Skeletal muscle tissue (tissue), 4 donors: ENCODE measurements around the gene BAHD1. TPM values are rescaled to one million over a fixed set of nuclear protein-coding genes. Genes with fewer than 3 reads are reported as not detected.

Experiments
- H3K27ac ChIP-seq: one replicate; pipeline ENCODE4 v1.7.0; 2013; ENCODE audit warnings: mild to moderate bottlenecking, low read depth, low read length, inconsistent platforms
- H3K27me3 ChIP-seq, 3 donors: one replicate each; pipeline ENCODE4 v1.7.0; 2013; ENCODE audit warnings: low read length in 3 of 3; ENCODE audit not compliant: control insufficient read depth in 3 of 3, insufficient read depth in 3 of 3
- H3K36me3 ChIP-seq, 3 donors: one replicate each; pipeline ENCODE4 v1.7.0; 2013; ENCODE audit warnings: low read length in 3 of 3; ENCODE audit not compliant: control insufficient read depth in 3 of 3, insufficient read depth in 3 of 3
- H3K4me1 ChIP-seq, 3 donors: one replicate each; pipeline ENCODE4 v1.7.0; 2013; ENCODE audit warnings: low read length in 3 of 3, mild to moderate bottlenecking in 3 of 3; ENCODE audit not compliant: control insufficient read depth in 3 of 3, insufficient read depth in 3 of 3
- H3K4me3 ChIP-seq, 3 donors: one replicate each; pipeline ENCODE4 v1.7.0; 2013; ENCODE audit warnings: low read length in 3 of 3
- H3K9ac ChIP-seq, 3 donors: one replicate each; pipeline ENCODE4 v1.7.0; 2013; ENCODE audit warnings: low read length in 3 of 3, mild to moderate bottlenecking in 3 of 3, moderate library complexity in 2 of 3, low read depth in 1 of 3
- H3K9me3 ChIP-seq, 3 donors: one replicate each; pipeline ENCODE4 v1.7.0; 2013; ENCODE audit warnings: low read length in 3 of 3; ENCODE audit not compliant: control insufficient read depth in 3 of 3
- total RNA-seq: library from RNA; depleted of rRNA; stranded (reverse); fragments of >200 nt; gene quantifications from one replicate; pipeline ENCODE4 v1.2.3, GENCODE V29; 2014
- donor health status: Osteomylitis.

The BAHD1 gene
- total RNA-seq = 9.4 TPM

GRCh38 chr15:40440743-40441564 lies at the start of gene BAHD1:
BAHD1 (plus strand) TSS chr15:40440953; CDS start chr15:40458465, 17,512 bp downstream.
- H3K9me3 ChIP-seq = no peaks in the 10 kb centered on the region

GRCh38 chr15:40392986-40393948 lies 47.5 kb upstream of the BAHD1 start:
- Histone ChIP-seq H3K9ac (no peak overlapping the region), H3K36me3 (peaks cover 7 to 40% (median 16%) of the 10 kb centered on the region in 3 donors), H3K4me3 (no peak overlapping the region), H3K9me3 (no peaks in the 10 kb centered on the region), H3K27ac (no peak overlapping the region), H3K27me3 (no peaks in the 10 kb centered on the region), H3K4me1 (peaks cover 0 to 10% (median 0%) of the 10 kb centered on the region in 3 donors)

More at GRCh38 chr15:40440743-40441564, at the start of gene BAHD1:
- Histone ChIP-seq H3K27me3 (peaks cover 26 to 29% (median 28%) of the 10 kb centered on the region in 3 donors), H3K9ac (peak within 1 kb of the TSS; percentile 57 to 79 (median 71)), H3K27ac (no peak within 1 kb of the TSS), H3K4me3 (peak within 1 kb of the TSS; percentile 71 to 75 (median 73)), H3K36me3 (no peaks in the 10 kb centered on the region), H3K4me1 (peaks cover 15 to 42% (median 29%) of the 10 kb centered on the region in 3 donors)

DNA sequence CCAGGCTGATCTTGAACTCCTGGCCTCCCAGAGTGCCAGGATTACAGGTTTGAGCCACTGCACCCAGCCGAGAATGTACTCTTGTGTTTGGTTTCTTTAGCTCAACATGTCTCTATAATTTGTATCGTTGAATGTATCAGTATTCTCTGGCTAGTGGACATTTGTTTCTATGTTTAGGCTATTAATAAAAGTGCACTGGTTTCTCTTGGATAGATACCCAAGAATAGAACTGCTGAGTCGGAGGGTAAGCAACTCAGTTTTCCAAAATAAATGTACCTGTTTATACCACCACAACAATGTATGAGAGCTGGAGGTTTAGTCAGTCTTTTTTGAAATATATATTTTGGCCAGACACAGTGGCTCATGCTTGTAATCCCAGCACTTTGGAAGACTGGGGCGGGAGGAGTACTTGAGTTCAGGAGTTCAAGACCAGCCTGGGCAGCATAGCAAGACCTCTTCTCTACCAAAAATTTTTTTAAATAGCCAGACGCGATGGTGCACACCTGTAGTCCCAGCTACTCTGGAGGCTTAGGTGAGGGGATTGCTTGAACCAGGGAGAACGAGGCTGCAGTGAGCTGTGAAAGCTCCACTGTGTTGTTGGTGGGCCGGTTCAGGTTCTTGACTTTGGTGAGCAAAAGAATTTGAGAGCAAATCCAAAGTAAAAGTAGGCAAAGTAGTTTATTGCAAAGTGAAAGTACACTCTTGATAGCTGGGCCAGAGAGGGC lies 42.9 kb upstream of the BAHD1 start:
- Histone ChIP-seq H3K9me3 (no peaks in the 10 kb centered on the region), H3K4me1 (peaks cover 0 to 10% (median 0%) of the 10 kb centered on the region in 3 donors), H3K4me3 (no peak overlapping the region), H3K27ac (peak overlapping the region; percentile 16), H3K9ac (no peak overlapping the region), H3K27me3 (no peaks in the 10 kb centered on the region), H3K36me3 (peaks cover 4 to 13% (median 7%) of the 10 kb centered on the region in 3 donors)

DNA sequence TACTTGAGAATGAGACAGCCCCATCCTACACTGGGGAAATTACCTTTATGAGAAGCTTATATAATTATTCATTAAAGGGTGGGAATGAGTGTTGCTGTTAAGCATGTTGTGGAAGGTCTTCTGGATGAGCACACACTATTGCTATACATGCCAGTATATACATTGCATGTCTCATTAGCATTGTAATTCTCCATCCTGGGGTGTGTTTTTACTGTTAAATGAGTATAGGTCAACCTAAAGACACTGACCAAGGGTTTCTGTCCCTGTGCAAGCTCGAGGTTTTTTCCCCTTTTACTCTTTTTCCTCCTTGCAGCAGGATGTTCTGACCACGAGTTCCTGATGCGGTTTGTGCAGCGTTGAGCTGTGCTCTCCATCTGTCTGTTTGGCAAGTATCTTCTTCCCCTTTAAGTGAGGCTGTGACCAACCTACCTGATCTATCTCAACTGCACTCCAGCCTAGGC lies 42.3 kb upstream of the BAHD1 start:
- Histone ChIP-seq H3K4me1 (peaks cover 0 to 10% (median 0%) of the 10 kb centered on the region in 3 donors), H3K9me3 (no peaks in the 10 kb centered on the region), H3K4me3 (no peak overlapping the region), H3K27ac (no peak overlapping the region), H3K36me3 (peaks cover 0 to 7% (median 4%) of the 10 kb centered on the region in 3 donors), H3K9ac (no peak overlapping the region), H3K27me3 (no peaks in the 10 kb centered on the region)

DNA sequence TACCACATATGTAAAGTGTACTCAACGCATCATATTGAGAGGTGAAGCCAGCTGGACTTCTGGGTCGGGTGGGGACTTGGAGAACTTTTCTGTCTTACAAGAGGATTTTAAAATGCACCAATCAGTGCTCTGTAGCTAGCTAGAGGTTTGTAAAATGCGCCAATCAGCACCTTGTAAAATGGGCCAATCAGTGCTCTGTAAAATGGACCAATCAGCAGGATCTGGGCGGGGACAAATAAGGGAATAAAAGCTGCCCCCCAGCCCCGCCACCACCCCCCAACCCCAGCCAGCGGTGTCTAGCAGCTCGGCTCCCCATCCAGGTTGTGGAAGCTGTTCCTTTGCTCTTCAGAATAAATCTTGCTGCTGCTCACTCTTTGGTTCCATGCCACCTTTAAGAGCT lies 41.4 kb upstream of the BAHD1 start:
- no peaks in the 10 kb centered on the region for H3K36me3 ChIP-seq
- H3K4me3 ChIP-seq = no peak overlapping the region
- H3K27me3 ChIP-seq = no peaks in the 10 kb centered on the region
- no peak overlapping the region for H3K9ac ChIP-seq
- peaks cover 0 to 10% (median 0%) of the 10 kb centered on the region in 3 donors for H3K4me1 ChIP-seq
- no peaks in the 10 kb centered on the region for H3K9me3 ChIP-seq
- H3K27ac ChIP-seq = no peak overlapping the region

- H3K9me3 ChIP-seq = no peaks in the 10 kb centered on the region
- H3K27ac ChIP-seq = peak within 1 kb of the TSS; percentile 61
- H3K36me3 ChIP-seq = peaks cover 10 to 26% (median 20%) of the 10 kb centered on the region in 3 donors
- H3K4me1 ChIP-seq = peaks cover 13 to 21% (median 13%) of the 10 kb centered on the region in 3 donors
- H3K9ac ChIP-seq = peak within 1 kb of the TSS; percentile 87 to 96 (median 88)
- H3K4me3 ChIP-seq = peak within 1 kb of the TSS; percentile 81 to 94 (median 93)
- no peaks in the 10 kb centered on the region for H3K27me3 ChIP-seq
Measured at GRCh38 chr15:40405501-40406381, 35.0 kb upstream of the BAHD1 start, which contains the start of gene IVD. IVD (plus strand) TSS chr15:40405795; CDS start chr15:40405828, 33 bp downstream.

DNA sequence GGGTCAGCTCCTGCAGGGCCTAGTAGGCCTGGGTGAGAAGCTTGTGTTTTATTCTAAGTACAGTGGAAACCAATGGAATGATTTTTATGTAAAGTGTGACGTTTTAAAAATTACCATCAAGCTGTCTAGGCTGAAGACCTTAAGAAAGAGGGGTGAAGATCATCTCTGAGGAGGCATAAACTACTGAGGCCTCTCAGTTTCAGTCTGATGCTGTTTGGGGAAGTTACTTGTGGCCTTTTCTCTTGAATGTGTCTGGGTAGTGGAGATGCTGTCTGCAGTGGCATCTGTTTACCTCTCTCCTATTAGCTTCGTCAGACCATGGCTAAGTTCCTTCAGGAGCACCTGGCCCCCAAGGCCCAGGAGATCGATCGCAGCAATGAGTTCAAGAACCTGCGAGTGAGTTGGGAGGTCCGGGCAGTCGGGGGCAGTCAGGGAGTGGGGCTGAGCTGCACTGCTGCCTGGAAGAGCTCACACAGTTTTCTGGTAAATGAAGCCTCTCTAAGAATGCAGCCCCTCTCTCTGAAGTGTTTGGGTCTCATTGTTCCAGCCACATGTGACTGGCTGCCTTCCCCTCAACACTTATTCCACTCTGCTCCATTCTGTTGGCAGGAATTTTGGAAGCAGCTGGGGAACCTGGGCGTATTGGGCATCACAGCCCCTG lies 33.3 kb upstream of the BAHD1 start:
- peaks cover 20 to 37% (median 34%) of the 10 kb centered on the region in 3 donors for H3K36me3 ChIP-seq
- no peak overlapping the region for H3K27ac ChIP-seq
- H3K4me1 ChIP-seq = peaks cover 13 to 21% (median 13%) of the 10 kb centered on the region in 3 donors
- no peak overlapping the region for H3K4me3 ChIP-seq
- H3K9me3 ChIP-seq = no peaks in the 10 kb centered on the region
- H3K27me3 ChIP-seq = no peaks in the 10 kb centered on the region
- no peak overlapping the region for H3K9ac ChIP-seq

DNA sequence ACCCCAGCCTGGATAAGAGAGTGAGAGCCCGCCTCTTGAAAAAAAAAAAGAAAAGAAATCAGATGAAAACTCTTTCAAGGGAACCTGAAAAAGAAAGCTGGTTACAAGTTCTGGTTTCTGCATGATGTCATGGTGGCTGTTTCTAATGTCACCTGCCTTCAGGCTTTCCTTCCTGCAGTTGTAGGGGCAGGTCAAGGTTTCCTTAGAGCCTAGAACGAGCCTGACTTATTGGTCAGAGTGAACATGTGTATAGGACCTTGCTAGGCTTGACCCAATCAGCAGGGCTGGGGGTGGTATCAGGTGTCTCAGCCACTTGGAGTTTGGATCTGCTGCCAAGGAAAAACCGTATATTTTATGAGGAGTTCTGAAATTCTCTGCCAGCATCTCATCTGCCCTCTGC lies 31.4 kb upstream of the BAHD1 start:
- no peak overlapping the region for H3K4me3 ChIP-seq
- no peaks in the 10 kb centered on the region for H3K9me3 ChIP-seq
- H3K27ac ChIP-seq = no peak overlapping the region
- peaks cover 13 to 21% (median 13%) of the 10 kb centered on the region in 3 donors for H3K4me1 ChIP-seq
- H3K27me3 ChIP-seq = no peaks in the 10 kb centered on the region
- peaks cover 29 to 47% (median 45%) of the 10 kb centered on the region in 3 donors for H3K36me3 ChIP-seq
- H3K9ac ChIP-seq = no peak overlapping the region
